Stimulated activated naive CD4-positive, alpha-beta T cell (primary cell): Measurements from ENCODE around the gene CPD.
A peak's percentile ranks its signal among the peaks of the same experiment; 100 is the strongest.
"Not testable (repeated sequence)": the region's sequence is repeated elsewhere in the genome, so short reads cannot be mapped to it uniquely, and the experiment has no call there.

Experiments used
- DNase-seq, 6 experiments: peaks; one replicate each; lab custom pipeline; 2025; lab: John Stamatoyannopoulos, UW

The CPD gene

DNA sequence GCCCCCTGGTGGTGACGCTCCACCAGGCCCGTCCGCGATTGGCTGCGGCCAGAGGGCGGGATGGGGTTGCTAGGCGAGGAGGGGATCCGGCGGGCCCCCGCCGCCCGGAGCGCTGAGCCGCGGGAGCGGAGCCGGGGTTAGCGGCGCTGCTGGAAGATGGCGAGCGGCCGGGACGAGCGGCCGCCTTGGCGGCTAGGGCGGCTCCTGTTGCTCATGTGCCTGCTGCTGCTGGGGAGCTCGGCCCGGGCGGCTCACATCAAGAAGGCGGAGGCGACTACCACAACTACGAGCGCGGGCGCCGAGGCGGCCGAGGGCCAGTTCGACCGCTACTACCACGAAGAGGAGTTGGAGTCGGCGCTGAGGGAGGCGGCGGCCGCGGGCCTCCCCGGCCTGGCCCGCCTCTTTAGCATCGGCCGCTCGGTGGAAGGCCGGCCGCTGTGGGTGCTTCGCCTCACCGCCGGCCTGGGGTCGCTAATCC lies at the start of gene CPD:
Gene CPD (plus strand): TSS at position 103 of the 478 bp plus-strand sequence. CDS start 54 bp downstream, at position 157.
- DNase-seq = peak; percentile 90 to 97 (median 95)

GRCh38 chr17:30332057-30332542 lies 46.6 kb upstream of the CPD start:
- DNase-seq = peak in 5 of 6 experiments; percentile 39 to 78 (median 77)

DNA sequence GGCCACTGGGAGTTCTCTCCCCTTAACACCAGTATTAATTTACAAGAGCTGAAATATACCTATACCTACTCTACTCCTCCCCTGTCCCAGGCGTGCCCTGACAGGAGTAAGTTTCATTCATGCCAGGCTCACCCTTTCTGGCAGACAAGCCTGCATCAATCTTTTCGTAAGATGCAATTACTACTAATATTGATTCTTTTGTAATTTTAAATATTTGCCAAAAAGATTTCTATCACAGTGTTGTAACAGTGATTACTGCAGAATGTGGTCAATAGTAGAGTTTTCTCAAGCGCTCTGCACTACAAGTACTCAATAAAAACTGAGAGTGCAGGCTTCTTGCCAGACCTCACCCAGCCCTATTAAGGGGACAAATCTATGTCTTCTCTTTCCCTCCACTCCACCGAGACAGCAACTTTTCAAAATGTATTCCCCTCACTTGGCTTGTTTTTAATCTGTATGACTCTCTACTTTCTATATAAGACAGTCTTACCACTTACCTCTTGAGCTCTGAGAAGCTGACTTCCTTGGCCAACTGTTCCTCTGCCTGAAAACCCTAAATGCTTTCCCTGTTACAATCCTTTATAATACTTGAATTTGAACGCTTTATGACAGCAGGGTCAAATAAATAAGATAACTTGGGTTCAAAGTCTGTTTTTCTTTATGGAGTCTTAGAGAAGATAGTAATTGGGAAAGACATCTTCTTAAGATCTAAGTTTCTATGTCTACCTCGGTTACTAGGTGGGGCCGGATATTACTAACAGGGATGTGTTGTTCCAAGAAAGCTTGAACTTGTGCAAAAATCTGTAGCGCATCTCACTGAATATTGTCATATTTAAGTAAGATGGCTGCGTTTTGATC lies 45.0 kb upstream of the CPD start, which contains the start of gene TMIGD1:
Gene TMIGD1 (minus strand): TSS at position 555 of the 858 bp plus-strand sequence. CDS start 1,924 bp downstream, outside the sequence.
- DNase-seq = no peak

DNA sequence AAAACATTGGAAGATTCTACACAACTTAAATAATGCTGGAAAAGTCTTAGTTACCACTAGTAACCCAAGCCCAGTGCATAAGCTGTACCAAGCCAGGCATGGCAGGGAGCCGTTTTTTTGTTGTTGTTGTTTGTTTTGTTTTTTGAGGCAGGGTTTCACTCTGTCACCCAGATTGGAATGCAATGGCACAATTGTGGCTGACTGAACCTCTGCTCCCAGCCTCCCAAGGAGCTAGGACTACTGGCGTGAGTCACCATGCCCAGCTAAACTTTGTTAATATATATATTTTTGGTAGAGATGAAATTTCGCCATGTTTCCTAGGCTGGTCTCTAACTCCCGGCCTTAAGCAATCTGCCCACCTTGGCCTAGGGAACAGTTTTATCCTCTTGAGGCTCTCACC lies 44.3 kb upstream of the CPD start:
- DNase-seq = no peak

DNA sequence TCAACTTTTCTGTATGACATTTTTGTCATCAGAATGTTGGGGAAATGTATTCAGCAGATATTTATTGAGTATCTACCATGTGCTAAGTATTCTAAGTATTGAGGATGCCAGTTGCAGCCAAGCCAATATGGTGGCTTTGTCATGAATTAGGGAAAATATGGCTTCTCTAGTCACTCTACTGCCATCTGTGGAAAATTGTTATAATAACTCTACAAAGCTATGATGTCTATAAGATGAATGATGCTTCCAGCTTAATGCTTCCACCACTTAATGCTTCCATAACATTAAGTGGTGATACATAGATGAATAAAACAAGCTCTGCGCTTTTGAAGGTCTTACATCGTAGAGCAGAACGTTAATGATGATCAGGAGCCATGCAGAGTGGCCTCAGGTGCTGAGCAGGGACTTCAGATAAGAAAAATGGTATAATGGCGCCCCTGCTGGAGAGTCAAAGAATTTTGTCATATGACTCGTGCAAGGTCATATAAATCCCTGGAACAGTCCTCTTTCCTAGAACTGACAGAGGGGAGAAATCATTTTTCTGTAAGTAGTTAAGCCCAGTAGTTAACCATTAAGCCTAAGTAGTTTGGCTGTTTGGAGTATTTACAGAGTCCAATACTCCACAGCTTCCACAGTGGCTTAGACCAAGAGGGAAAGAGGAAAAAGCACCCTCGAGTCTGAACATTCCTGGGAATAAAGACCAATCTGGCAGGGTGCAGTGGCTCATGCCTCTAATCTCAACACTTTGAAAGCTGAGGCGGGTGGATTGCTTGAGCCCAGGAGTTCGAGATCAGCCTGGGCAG lies 42.2 kb upstream of the CPD start:
- DNase-seq = peak; percentile 8 to 81 (median 59)

GRCh38 chr17:30337393-30337999 lies 41.2 kb upstream of the CPD start:
- no peak for DNase-seq

DNA sequence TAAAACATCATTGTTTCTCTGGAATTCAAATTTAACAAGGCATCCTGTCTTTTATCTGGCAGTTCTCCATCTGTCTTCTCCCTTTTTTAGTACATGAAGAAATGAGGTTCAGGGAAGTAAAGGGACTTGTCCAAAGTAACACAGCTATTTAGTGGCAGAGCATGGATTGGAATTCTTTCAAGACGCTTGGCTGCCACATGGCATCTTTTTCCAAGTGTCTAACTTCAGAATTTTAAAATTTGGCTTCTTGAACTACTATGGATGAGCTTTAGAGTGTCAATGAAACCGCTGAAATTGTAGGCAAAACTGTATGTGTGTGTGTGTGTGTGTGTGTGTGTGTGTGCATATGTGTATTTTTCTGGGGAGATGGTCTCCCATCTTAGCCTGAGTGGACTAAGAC lies 39.6 kb upstream of the CPD start:
- DNase-seq = no peak

DNA sequence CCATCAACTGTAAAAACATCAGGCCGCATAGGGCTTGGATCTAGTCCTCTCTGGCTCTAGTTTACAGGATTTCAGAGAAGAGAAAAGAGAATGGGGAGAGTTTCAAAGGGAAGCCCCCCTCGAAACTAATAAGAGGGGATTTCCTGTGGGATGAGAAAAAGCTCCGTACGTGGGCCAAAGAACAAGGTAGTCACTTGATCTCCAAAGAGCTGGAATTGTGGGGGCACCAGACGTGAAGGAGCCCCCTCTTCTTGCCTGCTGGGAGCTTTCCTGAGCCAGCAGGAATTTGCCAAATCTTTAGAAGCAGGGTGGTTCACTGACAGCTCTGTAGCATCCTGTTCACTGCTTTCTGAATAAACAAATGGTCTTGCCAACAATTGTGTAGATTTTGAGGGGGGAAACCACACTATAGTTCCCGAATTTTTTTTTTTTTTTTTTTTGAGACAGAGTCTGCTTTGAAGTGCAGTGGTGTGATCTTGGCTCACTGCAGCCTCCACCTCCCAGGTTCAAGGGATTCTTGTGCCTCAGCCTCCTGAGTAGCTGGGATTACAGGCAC lies 37.8 kb upstream of the CPD start:
- DNase-seq = no peak

- no peak for DNase-seq
These were observed 37.0 kb upstream of the CPD start for GRCh38 chr17:30341703-30342249.

- DNase-seq = not testable (repeated sequence)
These were observed 35.5 kb upstream of the CPD start for GRCh38 chr17:30343244-30343643.

- DNase-seq = no peak
These were observed 34.9 kb upstream of the CPD start for GRCh38 chr17:30343796-30344195.

GRCh38 chr17:30344283-30345088 lies 34.2 kb upstream of the CPD start:
- no peak for DNase-seq

DNA sequence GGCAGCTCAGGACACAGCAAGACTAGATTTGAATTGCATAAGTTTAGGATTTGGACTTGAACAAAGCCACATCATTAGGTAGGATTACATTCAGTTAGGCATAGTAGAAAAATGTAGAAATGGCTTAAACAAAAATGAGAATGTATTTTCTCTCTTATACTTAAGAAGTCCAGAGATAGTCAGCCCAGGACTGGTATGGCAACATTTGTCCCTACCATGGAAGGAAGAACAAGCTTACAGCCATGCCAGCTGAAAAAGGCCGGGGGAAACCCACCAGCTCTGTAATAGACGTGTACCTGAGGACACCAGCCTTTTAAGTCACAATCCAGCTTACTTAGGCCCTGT lies 33.7 kb upstream of the CPD start:
- DNase-seq = no peak

DNA sequence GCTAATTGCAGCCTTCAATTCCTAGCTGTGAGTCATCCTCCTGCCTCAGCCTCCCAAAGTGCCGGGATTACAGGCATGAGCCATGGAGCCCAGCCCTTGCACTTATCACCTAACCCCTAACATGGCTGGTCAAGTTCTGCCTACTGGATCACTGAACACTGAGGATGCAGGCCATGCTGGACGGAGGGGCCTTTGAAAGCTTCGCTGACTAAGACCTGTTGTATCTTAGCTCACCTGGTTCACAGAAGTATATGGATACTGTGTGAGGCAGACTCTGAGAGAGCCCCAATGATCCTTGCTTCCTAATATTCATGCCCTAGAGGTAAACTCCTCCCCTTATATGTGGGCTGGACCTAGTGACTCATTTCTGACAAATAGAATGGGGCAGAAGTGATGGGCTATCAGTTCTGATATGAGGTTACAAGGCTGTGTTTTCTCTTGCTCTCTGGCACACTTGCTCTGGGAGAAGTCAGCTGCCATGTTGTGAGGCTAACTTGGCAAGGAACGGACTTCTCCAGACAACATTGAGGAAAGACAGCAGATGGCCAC lies 33.1 kb upstream of the CPD start:
- no peak for DNase-seq

DNA sequence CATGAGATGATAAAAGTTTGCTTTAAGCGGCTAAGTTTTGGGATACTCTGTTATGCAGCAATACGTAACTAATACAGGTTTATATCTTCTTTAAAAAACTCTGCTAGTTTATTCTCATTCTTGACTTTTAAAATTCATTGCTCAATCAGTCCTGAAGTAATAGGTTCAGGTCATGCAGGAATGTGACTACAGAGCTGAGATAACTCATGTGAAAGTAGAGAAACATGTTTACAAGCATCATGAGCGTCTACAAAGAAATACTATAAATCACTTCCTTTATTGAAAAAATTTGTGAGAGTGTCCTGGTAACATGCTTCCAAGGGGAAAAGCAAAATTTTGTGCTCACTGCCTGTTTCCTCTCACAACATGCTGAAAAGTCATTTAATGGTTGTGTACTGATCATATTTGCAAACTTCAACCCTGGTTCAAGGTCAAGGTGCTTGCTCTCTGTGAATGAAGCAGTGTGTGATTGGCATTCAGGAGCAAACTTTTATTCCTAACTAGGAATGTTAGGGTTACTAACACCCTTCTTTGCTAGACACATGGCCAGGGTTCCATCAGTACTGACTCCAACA lies 32.4 kb upstream of the CPD start:
- no peak for DNase-seq

DNA sequence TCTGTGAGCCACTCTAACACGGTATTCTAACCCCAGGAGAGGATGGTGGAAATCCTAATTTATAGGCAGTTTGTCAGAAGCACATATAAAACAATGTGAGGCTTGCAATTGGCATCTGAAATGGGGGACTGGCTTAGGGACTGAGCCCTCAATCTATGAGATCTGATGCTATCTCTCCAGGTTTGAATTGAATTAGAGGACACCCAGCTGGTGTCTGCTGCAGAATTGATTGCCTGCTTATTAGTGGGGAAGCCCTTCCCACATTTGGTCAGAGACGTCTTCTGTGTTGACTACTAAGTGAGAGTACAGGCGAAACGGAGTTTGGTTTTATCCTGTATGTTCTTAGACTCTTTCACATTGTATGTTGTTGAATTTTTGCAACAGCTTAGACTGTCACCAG lies 31.2 kb upstream of the CPD start:
- DNase-seq = no peak

DNA sequence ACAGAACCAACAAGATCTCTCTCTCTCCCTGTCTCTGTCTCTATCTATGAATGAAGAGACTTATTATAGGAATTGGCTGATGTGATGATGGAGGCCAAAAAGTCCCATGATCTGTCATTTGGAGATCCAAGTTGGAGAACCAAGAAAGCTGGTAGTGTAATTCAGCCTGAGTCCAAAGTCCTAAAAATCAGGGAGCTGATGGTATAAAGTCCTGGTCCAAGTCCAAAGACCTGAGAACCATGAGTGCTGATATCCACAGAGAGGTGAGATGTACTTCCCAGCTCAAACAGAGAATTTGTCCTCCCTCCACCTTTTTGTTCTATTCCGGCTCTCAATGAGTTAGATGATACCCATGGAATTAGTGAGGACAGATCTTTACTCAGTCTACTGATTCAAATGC lies 29.5 kb upstream of the CPD start:
- no peak for DNase-seq

DNA sequence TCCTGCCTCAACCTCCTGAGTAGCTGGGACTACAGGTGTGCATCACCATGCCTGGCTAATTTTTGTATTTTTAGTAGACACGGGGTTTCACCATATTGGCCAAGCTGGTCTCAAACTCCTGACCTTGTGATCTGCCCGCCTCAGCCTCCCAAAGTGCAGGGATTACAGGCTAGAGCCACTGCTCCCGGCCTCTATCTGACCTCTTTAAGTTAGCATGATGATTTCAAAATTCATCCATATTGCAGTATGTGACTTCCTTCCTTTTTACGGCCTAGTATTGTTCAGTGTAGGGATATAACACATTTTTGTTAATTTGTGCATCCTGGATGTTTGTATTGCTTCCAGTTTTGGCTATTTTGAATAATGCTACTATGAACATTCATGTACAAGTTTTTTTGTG lies 27.5 kb upstream of the CPD start:
- not testable (repeated sequence) for DNase-seq

DNA sequence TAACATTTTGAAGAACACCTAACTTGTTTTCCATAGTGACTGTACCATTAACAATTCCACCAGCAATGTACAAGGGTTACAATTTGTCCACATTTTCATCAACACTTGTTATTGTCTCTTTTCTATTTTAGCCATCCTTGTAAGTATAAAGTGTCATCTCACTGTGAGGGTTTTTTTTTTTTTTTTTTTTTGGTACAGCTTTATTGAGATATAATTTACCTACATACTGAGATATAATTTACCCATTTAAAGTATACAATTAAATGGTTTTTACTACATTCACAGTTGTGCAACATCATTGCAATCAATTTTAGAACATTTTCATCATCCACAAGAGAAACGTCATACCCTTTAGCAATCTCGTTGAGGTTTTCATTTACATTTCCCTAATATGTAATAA lies 27.0 kb upstream of the CPD start:
- DNase-seq = no peak

- DNase-seq = no peak
These were observed 26.4 kb upstream of the CPD start for GRCh38 chr17:30352240-30352814.
